ENCODE data around the gene SLC9A9.

Gene SLC9A9

GRCh38 chr3:143590660-143591059, 257.6 kb downstream of the SLC9A9 start:
- no peak for DNase-seq

GRCh38 chr3:143586576-143586975, 261.7 kb downstream of the SLC9A9 start:
- DNase-seq = no peak

DNA sequence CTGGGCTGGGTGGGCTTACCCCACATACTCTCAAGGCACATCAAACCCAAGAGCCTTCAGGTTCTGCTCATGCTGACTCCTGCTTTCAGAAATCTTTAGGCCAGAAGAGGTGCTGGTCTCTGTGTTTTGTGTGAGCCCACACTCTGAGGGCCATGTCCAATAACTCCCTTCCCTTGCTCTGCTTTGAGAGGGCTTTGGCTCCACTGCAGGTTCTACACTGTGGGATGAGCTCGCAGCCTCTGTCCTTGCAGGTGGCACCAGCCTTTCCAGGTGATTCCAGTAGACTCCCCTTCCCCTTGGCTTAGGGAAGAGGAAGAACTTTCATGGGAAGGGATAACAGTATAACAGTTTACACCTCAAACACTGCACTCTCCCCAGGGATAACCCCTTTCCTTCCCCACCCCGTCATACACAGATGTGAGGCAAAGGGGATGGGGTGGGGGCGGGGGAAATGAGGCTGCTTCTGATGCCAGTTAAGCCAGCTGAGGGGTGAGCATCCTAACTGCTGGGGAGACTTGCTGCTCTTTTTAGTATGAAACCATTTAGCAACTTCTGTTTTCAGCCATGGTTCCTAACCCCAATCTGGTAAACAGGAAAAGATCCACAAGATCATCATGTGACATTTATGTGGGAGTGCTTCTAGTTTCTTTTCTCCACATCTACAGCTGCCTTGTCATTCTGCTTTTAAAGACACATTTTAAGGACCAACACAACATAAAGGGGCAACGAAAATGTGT, 262.4 kb downstream of the SLC9A9 start:
- no peak for DNase-seq

DNA sequence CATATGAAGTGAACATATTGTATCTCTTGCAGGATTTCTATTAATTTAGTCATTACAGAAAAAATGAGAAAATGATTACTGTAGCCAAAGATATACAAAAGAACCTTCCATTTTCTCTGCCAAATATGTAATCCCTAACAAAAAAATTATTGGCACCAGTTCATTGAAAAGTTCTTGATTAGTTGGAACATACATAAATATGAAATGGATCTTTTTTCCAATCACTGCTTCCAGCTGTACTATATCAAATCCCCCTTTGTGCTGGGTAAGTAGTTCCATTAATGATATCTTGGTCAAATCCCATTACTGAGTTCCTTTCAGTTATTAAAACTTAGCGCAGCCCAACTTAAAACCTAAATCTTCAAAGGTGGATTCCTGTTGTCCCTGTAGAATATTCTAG, 263.8 kb downstream of the SLC9A9 start:
- DNase-seq = no peak

DNA sequence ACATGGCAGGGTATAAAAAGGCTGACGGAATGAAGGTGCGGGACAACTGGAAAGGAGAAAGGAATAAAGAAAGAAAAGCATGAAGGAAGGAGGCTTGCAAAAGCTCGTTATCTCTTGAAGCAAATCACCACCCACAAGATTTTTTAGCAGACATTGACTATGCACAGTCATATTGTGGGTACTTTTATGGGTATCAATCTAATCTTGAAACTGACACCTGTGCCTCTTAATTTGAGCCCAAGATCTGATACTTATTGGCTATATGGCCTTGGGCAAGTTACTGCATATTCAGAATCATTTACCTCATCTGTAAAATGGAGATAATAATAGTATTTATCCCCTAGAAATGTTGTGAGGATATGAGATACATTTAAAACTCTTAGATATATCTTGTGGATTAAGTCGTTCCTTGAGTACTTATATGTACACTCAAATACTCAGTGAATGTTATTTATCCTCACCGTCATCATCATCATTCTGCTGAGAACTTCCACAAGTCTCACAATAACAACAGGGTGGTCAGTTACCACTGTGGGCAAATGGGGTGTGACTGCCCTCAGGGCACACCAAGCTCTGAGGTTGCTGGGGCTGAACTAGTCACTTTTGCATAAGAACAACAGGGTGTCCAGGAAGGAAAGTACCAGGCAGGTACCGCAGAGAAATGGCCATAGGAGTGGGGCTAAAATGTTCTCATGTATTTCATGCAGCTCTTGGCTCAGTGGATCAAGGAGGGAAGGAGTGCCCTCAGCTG, 266.1 kb downstream of the SLC9A9 start:
- DNase-seq = no peak

GRCh38 chr3:143578810-143579435, 269.3 kb downstream of the SLC9A9 start:
- no peak for DNase-seq

GRCh38 chr3:143576568-143577270, 271.5 kb downstream of the SLC9A9 start:
- DNase-seq = no peak

GRCh38 chr3:143574933-143575332, 273.3 kb downstream of the SLC9A9 start:
- DNase-seq = no peak

- no peak for DNase-seq
These were observed 274.5 kb downstream of the SLC9A9 start for GRCh38 chr3:143573610-143574303.

GRCh38 chr3:143571548-143571947, 276.7 kb downstream of the SLC9A9 start:
- DNase-seq = no peak

DNA sequence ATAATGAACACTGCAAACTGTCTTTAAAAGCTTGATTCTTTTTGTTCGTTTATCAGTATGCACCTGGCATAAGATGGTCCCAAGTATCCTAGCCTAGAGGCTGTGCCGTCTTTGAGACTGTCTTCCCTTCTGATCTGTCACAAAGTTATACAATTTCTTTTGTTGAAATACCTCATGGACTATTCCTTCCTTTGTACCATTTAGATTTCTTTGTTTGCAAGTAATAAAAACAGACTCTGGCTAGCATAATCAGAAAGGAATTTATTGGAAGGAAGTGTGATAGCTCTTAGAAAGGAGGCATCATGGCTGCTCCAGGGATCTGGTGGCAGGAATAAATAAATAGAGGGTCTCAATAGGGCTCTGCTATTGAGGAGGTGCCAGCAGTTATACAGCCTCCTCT, 280.4 kb downstream of the SLC9A9 start:
- DNase-seq = no peak

DNA sequence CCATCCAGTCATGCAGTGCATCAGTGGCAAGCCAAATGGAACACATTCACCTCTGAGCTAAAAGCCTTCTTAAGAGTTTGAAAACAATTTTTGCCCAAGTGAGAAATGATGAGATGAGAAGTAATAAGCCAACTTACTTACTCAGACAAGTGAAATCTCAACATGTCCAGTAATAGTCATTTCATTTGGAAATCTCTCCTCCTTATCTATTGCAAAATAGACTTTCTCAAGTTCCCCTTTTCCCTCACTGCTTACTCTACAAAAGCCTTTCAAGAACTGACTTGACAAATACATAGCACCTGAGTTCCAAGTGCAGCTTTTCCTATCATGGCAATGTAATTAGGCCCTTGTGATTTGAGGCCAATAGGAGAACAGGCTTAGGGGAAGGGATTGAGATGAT, 282.3 kb downstream of the SLC9A9 start:
- DNase-seq = no peak

- no peak for DNase-seq
These were observed 284.5 kb downstream of the SLC9A9 start for GRCh38 chr3:143563786-143564185.

DNA sequence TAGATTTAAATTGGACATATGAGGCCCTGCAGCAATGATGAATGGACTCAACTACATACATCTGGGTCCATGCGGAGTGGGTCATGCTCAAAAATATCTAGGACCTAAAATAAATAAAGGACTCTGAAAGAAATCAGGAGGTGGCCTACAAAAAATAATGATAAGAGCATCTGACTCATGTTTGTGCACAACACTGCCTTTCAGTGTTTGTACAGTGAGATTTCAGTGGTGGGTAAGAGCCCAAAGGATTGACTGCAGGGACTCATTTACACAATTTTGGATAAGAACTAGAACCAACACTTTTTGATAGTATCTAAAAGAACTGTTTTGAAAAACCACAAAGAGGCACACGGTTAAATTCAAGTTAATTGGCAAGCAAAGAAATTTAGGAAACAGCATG, 285.5 kb downstream of the SLC9A9 start:
- no peak for DNase-seq

DNA sequence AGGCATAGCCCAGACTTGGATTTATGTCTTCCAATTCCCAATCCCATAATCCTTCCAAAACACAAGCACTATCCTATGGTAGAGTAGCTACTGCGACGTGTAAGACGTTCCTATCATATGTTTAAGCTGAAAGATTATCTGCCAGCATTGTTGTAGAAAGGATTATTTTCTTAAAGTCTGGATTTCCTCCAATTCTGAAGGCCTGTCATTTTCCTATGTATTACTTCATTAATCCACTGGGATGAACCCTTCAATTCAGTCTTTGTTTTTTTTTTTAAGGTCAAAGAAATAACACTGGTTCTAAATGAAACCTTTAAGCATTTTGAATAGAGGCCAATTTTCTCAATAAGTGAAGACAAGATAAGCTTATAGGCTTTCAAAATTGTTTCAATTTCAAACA, 289.0 kb downstream of the SLC9A9 start:
- DNase-seq = no peak

GRCh38 chr3:143552851-143553250, 295.4 kb downstream of the SLC9A9 start:
- no peak for DNase-seq

DNA sequence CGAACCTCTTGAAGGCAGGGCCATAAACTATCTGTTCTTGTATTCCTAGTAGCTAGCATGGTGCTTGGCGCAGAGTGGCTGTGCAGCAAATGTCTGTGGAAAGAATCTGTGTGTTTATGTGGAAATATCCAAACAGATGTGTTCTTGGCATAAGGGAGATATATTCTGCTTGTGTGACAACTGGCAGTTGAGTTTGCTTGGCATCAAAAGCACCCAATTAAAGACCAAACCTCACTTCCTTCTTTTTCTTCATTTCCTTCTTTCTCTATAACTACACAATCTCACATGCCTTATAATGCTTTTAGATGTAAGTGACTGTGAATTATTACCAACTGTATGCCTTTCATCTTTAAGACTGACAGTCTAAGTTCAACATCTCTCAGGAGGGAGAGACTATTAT, 296.5 kb downstream of the SLC9A9 start:
- no peak for DNase-seq

DNA sequence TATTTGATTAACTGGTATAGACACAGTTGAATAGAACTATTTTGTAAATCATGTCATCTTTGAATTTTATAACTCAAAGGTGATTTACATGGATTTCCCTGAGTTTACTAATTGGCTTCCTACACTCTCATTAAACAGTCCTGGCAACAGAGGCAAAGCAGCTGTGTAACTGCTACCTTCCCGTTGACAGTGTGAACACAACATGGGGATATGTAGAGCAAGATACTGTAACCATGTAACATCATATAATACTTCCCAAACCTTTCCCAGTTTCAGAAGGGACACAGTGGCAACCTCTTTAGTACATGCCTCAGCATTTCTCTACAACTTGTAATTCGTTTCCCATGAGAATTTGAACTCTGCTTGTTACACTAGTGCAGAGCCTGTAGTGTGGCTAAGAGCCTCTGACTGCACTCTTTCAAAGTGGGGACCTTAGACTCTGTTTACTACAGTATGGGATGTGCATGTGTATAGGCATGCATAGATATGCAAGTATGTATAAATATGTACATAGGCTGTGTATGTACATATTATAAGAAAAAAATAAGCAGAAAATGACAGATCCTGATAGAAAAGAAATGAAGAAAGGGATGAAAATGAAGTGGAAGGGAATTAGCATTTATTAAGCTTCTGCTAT, 299.3 kb downstream of the SLC9A9 start:
- DNase-seq = no peak

GRCh38 chr3:143548393-143548792, 299.9 kb downstream of the SLC9A9 start:
- no peak for DNase-seq

DNA sequence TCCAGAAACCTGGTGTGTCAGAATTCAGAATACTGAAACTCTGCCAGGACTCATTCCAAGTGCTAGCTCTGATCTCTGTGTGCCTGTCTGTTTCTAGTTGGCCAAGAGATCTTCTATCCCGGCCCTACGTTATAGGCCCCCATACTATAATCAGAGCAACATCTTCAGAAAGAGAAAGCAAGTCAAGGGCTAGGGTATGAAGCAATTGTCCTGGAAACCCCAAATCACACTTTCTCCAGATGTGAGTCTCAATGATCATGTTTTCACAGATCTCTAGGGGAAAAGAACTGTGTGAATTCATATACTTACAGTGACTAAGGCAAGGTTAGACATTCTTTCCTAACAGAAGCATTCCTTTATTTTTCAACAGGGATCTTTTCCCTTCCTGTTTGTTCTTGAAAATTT, 309.7 kb downstream of the SLC9A9 start:
- DNase-seq = no peak

GRCh38 chr3:143538061-143538460, 310.2 kb downstream of the SLC9A9 start:
- no peak for DNase-seq

DNA sequence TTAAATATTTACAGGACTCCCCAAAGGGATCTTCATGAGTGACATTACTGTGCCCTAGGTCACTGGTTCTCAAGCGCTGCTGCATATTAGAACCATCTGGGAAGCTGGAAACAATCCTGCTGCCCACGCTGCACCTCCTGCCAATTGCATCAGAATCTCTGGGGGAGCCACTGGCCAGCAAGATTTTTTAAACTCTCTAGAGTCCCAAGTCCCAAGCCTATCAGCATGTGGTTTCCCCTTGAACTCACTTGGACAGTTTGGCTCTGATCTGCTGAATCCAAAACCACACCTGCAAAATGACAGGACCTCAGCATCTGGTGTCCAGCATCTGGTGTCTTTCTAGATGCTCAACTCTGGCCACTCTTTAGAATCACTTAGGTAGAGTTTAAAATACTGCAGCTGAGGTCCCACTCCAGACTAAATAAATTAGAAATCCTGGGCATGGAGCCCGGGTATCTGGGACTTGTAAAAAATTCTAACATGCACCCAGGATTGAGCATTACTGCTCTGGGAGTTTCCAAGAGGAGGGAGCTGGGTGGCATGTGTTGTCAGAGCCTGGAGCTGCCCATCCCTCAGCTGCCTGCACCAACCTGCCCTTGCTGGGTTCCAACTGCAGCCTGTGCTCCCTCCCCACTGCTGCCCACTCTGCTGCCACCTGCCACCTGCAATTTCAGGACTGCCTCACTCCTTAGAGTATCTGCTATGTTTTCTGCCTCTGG, 311.3 kb downstream of the SLC9A9 start:
- no peak for DNase-seq
